ENCODE measurements around the gene ZNF384. TPM values are rescaled to one million over a fixed set of nuclear protein-coding genes. Genes with fewer than 3 reads are reported as not detected.

The ZNF384 gene
- total RNA-seq: 20.0 and 20.5 TPM in 2 replicates

DNA sequence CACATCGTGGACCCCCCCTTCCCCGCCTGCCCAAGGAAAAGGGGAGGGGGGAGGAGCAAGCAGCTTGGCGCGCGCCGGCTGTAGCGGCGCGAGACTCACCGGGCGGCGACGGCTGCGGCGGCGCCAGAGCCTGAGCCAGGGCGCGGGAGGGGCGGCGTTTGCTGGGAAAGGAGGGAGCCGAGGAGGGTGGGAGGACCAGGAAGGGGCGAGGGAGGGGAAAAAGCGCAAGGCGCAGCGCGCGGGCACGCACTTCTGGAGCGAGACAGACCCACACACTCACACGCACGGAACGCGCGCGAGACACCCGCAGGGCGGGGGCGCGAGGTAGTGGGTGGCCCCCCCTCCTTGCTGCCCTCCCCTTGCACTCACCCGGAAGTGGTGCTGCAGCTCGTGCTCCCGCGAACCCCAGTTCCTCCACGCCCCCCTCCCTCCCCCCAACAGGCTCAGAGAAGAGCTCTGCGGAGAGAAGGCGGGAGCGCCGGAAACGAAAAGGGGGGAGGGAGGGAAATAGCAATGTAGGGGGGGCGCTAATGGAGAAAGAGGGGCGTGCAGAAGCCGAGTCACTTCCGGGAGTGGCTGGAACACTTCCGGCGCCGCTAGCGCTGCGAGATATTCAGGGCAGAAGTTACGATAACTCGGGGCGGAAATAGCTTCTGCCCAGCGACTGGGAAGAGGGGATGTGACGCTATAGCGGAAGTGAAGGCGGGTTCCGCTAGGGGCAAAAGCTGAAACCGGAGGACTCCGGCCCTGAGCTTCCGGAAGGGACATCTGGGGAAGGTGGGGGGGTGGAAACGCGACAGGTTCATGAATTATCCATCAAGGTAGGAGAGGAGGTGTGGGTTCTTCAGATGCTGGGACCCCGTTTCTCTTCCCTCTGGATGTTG, at the start of gene ZNF384:
Gene ZNF384, minus strand, starts transcription at position 377 of the 884 bp plus-strand sequence. CDS start 9,855 bp downstream, outside the sequence.

GRCh38 chr12:6723607-6724408, 34.6 kb upstream of the ZNF384 start, which contains the start of gene COPS7A:
Gene COPS7A (plus strand): TSS chr12:6724046. CDS start chr12:6724657, 611 bp downstream.

GRCh38 chr12:6700646-6701051, 11.5 kb upstream of the ZNF384 start, which contains the start of gene PIANP:
Gene PIANP (minus strand): TSS chr12:6700815. CDS start chr12:6698061, 2,754 bp downstream.

GRCh38 chr12:6662906-6663742, 26.1 kb downstream of the ZNF384 start, which contains the start of gene ING4:
Gene ING4 (minus strand): TSS chr12:6663119. CDS start chr12:6663101, 18 bp downstream.

GRCh38 chr12:6647083-6647604, 42.0 kb downstream of the ZNF384 start, which contains the start of gene ACRBP:
Gene ACRBP (minus strand): TSS chr12:6647432. CDS start chr12:6647366, 66 bp downstream.

DNA sequence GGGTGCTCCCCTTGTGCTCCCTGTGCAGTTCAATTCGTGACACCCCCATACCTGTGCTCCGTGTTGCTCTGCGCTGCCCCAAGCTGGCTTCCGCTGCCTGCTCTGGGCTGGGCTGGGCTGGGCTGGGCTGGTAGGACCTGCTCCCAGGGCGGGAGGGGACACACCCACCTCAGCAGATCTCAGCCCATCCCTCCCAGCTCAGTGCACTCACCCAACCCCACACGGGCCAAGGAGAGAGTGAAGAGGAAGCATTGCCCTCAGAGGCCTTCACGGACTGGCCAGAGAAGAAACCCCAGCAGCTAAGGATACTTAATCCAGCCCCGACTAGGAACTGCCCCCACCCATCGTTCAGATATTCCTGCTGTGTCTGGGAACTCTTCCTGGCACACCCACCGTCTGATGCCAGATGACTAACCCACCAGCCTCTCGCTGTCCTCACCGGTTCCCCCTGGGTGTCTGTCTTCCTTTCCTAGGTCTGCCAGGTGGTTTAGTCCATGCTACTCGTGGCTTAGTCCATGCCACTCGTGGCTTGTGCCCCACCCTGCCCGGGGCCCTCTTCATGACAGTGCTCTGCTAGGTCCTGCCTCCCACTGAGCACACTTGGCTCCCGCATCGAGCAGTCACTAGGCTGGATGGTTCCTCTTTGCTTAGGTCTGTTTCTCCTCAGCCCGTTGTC, 53.2 kb downstream of the ZNF384 start, which contains the start of gene LPAR5:
Gene LPAR5, minus strand, starts transcription at position 104 of the 676 bp plus-strand sequence. CDS start 14,711 bp downstream, outside the sequence.

Other genes with a start within 250 kb of the ZNF384 start
- gene CD27, start 244.4 kb downstream of the ZNF384 start, total RNA-seq: not detected in 2 replicates
- 15.4 and 18.6 TPM in 2 replicates for gene TAPBPL, start 237.3 kb downstream of the ZNF384 start, total RNA-seq
- 5.1 and 10.3 TPM in 2 replicates for gene VAMP1, start 218.7 kb downstream of the ZNF384 start, total RNA-seq
- 74.1 and 85.0 TPM in 2 replicates for gene MRPL51, start 196.1 kb downstream of the ZNF384 start, total RNA-seq
- 85.5 and 166 TPM in 2 replicates for gene NCAPD2, start 195.3 kb downstream of the ZNF384 start, total RNA-seq
- 4,305 and 4,799 TPM in 2 replicates for gene GAPDH, start 154.9 kb downstream of the ZNF384 start, total RNA-seq
- gene IFFO1, start 133.3 kb downstream of the ZNF384 start, total RNA-seq: 19.7 and 21.0 TPM in 2 replicates
- gene NOP2, start 121.1 kb downstream of the ZNF384 start, total RNA-seq: 19.3 and 21.8 TPM in 2 replicates
- 125 and 162 TPM in 2 replicates for gene CHD4, start 82.0 kb downstream of the ZNF384 start, total RNA-seq
- gene LPAR5, start 53.4 kb downstream of the ZNF384 start, total RNA-seq: not detected in 2 replicates
- gene ACRBP, start 41.9 kb downstream of the ZNF384 start, total RNA-seq: 0.10 and 0.31 TPM in 2 replicates
- 39.3 TPM in 2 replicates for gene ING4, start 26.3 kb downstream of the ZNF384 start, total RNA-seq
- gene PIANP, start 11.4 kb upstream of the ZNF384 start, total RNA-seq: not detected in 2 replicates
- gene COPS7A, start 34.7 kb upstream of the ZNF384 start, total RNA-seq: 74.9 and 87.5 TPM in 2 replicates
- gene MLF2, start 63.8 kb upstream of the ZNF384 start, total RNA-seq: 124 and 127 TPM in 2 replicates
- 203 and 226 TPM in 2 replicates for gene PTMS, start 77.0 kb upstream of the ZNF384 start, total RNA-seq
- gene LAG3, start 83.1 kb upstream of the ZNF384 start, total RNA-seq: 0.06 and 0.10 TPM in 2 replicates
- 0.49 and 0.75 TPM in 2 replicates for gene CD4, start 100.2 kb upstream of the ZNF384 start, total RNA-seq
- gene GPR162, start 132.4 kb upstream of the ZNF384 start, total RNA-seq: 1.0 and 2.2 TPM in 2 replicates
- gene P3H3, start 139.0 kb upstream of the ZNF384 start, total RNA-seq: 66.9 and 86.2 TPM in 2 replicates
- 0.20 and 2.4 TPM in 2 replicates for gene GNB3, start 151.6 kb upstream of the ZNF384 start, total RNA-seq
- 0.88 and 1.8 TPM in 2 replicates for gene CDCA3, start 161.9 kb upstream of the ZNF384 start, total RNA-seq
- 43.2 and 48.2 TPM in 2 replicates for gene USP5, start 162.8 kb upstream of the ZNF384 start, total RNA-seq
- 800 and 891 TPM in 2 replicates for gene TPI1, start 178.2 kb upstream of the ZNF384 start, total RNA-seq
- 8.2 and 8.3 TPM in 2 replicates for gene SPSB2, start 183.9 kb upstream of the ZNF384 start, total RNA-seq
- 7.3 and 16.7 TPM in 2 replicates for gene LRRC23, start 215.4 kb upstream of the ZNF384 start, total RNA-seq
- gene ENO2, start 225.2 kb upstream of the ZNF384 start, total RNA-seq: 11.4 and 13.7 TPM in 2 replicates
- gene ATN1, start 238.6 kb upstream of the ZNF384 start, total RNA-seq: 74.3 and 74.9 TPM in 2 replicates

Measured in cardiac ventricle fibroblast (primary cell).